Fibroblast of villous mesenchyme (primary cell): ENCODE measurements around the gene ZNF512B. TPM values are rescaled to one million over a fixed set of nuclear protein-coding genes. Genes with fewer than 3 reads are reported as not detected.
"Not testable (repeated sequence)": the region's sequence is repeated elsewhere in the genome, so short reads cannot be mapped to it uniquely, and the experiment has no call there.

Experiments used
- DNase-seq: peaks from one replicate; pipeline ENCODE4 v3.0.0-alpha.2; 2010; ENCODE audit warnings: low read depth
- H3K4me3 ChIP-seq: 2 replicates; pipeline ENCODE4 v1.5.1; 2011; ENCODE audit warnings: low read depth, mild to moderate bottlenecking, low read length
- total RNA-seq: library from RNA; depleted of rRNA; stranded (reverse); fragments of >200 nt; gene quantifications from 2 replicates; pipeline ENCODE4 v1.2.3, GENCODE V29; 2012
- TF ChIP-seq, protein P1 (sequence below): IDR thresholded peaks from 2 replicates; pipeline ENCODE4 v1.5.1; 2012; ENCODE audit warnings: low read depth, mild to moderate bottlenecking, low read length; ENCODE audit not compliant: insufficient read depth

ZNF512B gene
- total RNA-seq, 1 donor: 13.8 TPM

DNA sequence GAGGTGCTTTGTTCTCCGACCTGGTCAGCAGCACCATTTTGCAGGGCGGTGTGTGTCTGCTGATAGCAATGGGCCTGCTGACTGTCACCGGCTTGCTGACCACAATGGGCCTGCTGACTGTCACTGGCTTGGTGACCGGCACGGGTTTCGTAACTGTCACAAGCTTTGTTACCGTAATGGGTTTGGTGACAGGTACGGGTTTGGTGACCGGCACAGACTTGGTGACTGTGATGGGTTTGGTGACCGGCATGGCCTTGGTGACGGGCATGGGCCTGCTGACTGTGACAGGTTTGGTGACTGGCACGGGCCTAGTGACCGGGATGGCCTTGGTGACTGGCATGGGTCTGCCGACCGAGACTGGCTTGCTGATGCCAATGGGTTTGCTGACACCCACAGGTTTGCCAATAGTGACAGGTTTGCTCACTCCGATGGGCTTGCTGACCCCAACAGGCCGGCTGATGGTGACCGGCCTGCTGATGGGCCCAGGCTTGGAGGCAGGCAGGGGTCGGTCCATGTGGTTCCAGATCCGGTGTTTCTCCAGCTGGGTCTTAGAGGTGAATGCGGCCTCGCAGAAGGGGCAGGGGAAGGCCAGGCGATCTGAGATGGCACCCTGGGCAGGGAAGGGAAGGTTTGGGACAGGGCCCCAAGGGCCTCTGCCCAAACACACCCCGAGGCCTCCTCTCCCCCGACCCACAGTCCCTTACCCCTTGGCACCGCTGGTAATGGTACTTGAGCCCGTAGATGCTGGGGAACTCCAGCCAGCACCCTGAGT is 3.4 kb downstream of the ZNF512B start:
- DNase-seq: no peak
- TF ChIP-seq, protein P1, sequence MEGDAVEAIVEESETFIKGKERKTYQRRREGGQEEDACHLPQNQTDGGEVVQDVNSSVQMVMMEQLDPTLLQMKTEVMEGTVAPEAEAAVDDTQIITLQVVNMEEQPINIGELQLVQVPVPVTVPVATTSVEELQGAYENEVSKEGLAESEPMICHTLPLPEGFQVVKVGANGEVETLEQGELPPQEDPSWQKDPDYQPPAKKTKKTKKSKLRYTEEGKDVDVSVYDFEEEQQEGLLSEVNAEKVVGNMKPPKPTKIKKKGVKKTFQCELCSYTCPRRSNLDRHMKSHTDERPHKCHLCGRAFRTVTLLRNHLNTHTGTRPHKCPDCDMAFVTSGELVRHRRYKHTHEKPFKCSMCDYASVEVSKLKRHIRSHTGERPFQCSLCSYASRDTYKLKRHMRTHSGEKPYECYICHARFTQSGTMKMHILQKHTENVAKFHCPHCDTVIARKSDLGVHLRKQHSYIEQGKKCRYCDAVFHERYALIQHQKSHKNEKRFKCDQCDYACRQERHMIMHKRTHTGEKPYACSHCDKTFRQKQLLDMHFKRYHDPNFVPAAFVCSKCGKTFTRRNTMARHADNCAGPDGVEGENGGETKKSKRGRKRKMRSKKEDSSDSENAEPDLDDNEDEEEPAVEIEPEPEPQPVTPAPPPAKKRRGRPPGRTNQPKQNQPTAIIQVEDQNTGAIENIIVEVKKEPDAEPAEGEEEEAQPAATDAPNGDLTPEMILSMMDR: no peak
- H3K4me3 ChIP-seq: no peak overlapping the region

DNA sequence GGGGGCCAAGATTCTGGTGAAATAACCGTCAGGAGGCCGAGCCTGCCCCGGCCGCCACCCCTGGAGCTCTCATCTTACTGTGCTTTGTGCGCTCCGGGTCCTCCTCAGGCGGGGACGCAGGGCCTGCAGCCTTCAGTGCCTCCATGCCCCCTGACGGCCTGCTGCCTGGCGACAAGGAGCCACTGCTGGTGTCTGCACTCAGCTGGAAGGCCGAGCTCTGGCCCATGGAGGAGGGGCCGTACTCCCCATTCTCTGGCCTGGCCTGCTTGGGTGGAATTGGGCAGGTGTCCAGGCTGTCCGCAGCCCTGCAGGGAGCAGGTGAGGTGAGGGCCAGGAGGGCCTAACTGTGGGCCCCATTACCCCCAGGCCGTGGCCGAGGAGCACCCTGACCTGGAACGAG is 5.3 kb downstream of the ZNF512B start:
- DNase-seq: no peak
- no peak overlapping the region for H3K4me3 ChIP-seq
- TF ChIP-seq, protein P1: no peak

DNA sequence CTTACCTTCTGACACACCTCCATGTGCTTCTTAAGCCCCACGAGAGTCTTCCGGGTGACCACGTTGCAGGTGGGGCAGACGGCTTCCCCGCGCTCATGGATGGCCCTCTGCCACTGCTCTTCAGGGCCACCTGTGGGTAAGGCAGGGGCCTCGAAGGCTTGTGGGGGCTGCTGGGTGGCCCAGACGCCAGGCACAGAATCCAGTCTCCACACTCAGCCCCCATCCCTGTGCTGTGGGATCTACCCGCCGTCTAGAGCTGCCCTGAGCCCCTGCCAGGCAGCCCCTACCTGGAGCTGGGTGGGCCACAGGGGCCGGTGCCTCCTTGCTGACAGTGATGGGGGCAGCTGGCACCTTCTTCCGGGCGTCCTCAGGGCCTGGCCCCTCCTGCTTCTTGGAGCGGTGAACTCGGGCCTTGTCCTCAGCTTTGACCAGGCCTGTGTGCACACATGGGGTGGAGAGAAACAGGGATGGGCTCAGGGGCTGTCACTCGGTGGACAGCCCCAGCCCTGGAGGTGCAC is 5.9 kb downstream of the ZNF512B start:
- H3K4me3 ChIP-seq: no peak overlapping the region
- TF ChIP-seq, protein P1: no peak
- no peak for DNase-seq

DNA sequence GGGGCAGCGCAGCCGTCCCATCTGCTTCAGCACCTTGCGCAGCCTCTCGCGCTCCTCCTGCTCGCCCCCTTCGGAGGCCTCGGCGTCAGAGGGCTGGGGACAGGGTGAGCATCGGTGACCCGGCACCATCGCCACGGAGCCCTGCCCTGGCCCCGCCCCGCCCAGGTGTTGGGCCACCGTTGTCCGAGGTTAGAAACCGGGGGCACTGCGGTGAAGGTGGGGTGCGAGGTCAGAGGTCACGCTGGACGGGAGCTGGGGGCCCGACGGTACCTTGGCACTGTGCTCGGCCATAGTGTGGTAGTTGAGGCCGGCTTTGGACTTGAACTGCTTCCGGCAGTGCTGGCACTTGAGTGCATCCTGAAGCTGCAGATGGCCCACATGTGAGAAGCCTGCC is 6.4 kb downstream of the ZNF512B start:
- TF ChIP-seq, protein P1: no peak
- no peak overlapping the region for H3K4me3 ChIP-seq
- no peak for DNase-seq

DNA sequence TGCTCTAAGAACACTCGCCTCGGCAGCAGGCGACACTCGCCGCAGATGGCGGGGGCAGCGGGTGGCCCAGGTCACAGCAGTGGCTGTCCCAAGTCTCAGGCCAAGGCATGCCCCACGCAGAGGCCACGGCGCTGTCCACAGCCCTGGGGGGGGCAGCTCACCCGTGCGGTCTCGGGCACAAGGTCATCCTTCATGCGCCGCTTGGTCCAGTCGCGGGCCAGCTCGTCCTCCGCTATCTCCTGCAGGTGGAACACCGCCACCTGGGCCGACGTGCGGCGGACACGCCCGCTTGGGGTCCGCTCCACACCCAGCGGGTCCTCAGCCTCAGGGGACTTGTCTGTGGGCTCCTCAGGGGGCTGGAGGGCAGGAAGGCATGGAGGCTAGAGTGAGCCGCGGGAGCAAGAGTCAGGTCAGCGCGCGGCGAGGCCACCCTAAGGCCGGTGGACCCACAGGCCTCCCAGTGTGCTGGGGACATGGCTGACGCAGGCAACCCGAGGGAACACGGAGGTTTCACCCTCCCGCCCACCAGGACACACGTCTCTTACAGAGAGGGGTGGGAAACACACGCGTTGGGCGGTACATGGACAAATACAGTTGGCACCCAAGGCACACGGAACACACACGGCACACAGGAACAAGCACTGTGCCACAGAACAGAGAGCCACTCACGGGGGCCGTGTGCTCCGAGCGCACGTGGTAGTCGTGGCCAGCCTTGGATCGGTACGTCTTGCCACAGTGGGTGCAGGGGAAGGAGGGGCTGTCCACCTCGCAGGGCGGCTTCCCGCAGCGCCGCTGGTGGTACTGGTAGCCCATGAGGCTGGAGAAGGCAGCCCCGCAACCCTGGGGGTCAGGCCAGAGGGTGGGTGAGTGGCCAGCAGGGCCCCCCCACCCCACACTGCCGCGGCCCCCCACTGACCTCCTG is 7.0 kb downstream of the ZNF512B start:
- TF ChIP-seq, protein P1: no peak
- no peak for DNase-seq
- no peak overlapping the region for H3K4me3 ChIP-seq

DNA sequence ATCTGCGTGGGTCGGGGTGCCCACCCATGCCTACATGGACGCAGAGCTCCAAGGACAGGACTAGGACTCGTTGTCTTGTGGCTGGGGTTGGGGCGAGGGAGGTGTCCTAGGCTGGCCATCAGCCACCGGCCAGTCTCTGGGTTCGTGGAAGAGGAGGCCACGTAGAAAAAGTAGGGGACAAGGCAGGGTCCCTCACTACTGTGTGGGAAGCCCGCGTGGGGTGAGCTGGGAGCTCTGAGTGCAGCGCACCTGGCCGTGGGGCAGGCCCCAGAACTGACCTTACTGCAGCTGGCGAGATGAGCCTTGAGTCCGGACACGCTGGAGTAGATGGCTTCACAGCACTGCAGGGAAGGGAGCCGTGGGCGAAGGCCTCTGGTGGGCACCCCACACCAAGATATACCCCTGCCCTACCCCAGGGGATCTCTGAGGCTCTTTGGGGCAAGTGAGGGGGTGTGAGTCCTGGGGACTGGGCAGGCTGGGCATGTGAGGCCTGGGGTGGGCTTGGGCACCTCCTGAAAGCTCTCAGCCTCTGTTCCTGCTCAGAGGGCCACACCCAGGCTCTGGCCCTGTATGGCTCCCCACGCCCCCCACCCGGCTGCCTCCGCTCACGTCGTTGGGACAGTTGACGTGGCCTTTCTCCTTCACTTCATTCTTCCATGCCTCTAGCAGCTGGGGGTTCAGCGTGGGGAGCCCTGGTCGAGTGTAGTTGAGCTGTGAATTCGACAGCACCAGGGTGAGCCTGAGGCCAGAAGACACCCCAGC is 7.9 kb downstream of the ZNF512B start:
- H3K4me3 ChIP-seq: no peak overlapping the region
- TF ChIP-seq, protein P1: no peak
- no peak for DNase-seq

DNA sequence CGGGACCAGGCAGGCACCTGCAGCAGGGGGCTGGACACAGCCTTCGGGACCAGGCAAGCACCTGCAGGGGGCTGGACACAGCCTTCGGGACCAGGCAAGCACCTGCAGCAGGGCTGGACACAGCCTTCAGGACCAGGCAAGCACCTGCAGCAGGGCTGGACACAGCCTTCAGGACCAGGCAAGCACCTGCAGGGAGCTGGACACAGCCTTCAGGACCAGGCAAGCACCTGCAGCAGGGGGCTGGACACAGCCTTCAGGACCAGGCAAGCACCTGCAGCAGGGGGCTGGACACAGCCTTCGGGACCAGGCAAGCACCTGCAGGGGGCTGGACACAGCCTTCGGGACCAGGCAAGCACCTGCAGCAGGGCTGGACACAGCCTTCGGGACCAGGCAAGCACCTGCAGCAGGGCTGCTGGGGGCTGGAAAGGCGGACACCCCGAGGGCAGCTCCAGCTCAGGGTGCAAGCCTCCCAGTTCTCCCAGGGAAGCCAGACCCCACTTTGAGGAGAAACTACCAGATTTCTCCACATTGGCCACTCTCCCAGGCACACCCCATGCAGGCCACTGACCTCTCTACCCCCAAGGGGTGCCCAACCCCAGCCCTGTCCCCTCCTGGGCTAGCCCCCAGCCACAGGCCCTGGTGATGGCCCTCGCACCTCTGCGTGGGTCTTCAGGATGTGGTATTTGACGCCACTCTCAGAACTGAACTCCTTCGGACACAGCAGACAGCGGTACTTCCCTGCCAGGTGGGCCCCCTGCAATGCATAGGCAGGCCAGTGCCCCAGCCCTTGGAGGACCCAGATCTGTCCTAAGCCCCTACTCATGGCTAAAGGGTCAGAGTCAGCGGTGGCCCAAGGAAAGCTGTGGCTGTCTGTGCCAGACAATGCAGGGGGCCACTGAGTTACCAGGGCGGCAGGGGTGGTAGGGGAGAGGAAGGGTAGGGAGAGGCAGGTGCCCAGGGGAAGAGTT is 8.8 kb downstream of the ZNF512B start:
- H3K4me3 ChIP-seq, DNase-seq: not testable (repeated sequence)
